Stimulated activated CD8-positive, alpha-beta memory T cell treated with anti-CD3 and anti-CD28 coated beads, Interleukin-12 subunit alpha, Interleukin-12 subunit beta, amount 100 ng/mL, for 24 hours (primary cell): Measurements from ENCODE around the gene NLE1.
"Not testable (repeated sequence)": the region's sequence is repeated elsewhere in the genome, so short reads cannot be mapped to it uniquely, and the experiment has no call there.

ENCODE experiments used
- DNase-seq: peaks from one replicate; pipeline ENCODE4 v3.0.0-alpha.2; 2020; ENCODE audit errors: extremely low read depth

The NLE1 gene

GRCh38 chr17:35129154-35129972 lies 12.7 kb downstream of the NLE1 start:
- no peak for DNase-seq

GRCh38 chr17:35127751-35128514 lies 14.2 kb downstream of the NLE1 start:
- DNase-seq = no peak

DNA sequence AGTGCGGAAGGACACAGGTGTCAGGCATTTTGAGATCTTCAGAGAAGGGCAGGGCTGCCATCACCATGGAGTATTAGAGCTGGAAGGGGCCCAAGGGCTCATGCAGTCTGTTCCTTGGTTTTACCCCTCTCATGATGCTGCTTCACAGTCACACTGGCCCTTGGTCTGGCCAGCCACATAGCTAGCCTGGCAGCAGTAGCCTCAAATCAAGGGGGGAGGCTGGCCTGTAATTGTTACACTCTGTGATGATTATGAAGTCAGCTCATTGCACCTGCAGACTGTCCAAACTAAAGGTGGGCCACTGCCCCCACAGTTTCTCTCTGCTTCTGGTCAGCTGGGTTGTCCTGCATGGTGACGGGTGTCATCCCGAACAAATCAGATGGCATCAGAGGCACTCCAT lies 20.8 kb downstream of the NLE1 start, which contains the start of gene FNDC8:
Gene FNDC8 (plus strand): TSS at position 301 of the 400 bp plus-strand sequence. CDS start 79 bp downstream, at position 380.
- DNase-seq = no peak

DNA sequence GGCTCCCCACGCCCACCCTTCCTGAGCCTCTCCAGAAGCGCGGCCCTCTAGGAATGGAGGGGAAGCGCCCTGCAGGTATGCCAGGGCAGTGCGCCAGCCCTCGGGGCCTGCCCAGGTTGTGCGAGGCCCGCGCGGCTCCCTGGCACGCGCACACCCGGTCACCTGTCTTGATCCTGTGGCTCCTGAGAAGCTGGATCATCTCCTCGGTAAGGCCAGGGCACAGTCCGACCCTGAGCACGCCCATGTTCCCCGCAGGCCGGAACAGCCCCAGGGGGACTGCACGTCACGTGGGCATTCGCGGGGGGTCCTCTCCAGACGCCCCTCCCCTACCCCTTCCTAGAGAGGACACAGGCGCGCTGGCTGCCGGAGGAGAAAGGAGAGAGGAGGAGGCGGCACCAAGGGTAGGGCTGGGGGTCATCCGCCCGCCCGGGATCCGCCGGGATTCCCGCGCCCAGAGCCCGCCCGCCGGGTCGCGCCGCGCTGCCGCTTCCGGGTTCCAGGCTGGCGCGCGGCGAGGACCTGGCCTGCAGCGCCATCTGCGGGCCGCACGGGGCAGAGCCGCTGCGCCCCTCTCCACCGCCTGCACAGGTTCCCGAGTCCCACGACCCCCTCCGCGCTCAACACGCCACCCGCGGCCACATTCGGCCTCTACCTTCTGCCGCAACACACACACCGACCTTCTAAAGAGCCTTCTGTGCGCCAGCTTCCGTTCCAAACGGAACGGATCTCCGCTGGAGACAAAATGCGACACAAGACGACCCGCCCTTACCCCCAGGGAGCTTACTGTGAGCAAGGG lies 22.5 kb downstream of the NLE1 start, which contains the start of gene RAD51D:
Gene RAD51D (minus strand): TSS at position 491 of the 796 bp plus-strand sequence. CDS start 247 bp downstream, at position 244.
- peak; percentile 46 for DNase-seq

GRCh38 chr17:35117984-35118383 lies 24.1 kb downstream of the NLE1 start:
- DNase-seq = no peak

GRCh38 chr17:35116845-35117244 lies 25.3 kb downstream of the NLE1 start:
- DNase-seq = no peak

DNA sequence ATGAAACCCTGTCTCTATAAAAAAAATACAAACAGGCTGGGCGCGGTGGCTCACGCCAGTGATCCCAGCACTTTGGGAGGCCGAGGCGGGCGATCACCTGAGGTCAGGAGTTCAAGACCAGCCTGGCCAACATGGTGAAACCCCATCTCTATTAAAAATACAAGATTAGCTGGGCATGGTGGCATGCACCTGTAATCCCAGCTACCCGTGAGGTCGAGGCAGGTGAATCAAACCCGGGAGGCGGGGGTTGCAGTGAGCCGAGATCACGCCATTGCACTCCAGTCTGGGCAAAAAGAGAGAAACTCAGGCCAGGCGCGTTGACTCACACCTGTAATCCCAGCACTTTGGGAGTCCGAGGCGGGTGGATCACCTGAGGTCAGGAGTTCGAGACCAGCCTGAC lies 31.3 kb downstream of the NLE1 start:
- DNase-seq = not testable (repeated sequence)

DNA sequence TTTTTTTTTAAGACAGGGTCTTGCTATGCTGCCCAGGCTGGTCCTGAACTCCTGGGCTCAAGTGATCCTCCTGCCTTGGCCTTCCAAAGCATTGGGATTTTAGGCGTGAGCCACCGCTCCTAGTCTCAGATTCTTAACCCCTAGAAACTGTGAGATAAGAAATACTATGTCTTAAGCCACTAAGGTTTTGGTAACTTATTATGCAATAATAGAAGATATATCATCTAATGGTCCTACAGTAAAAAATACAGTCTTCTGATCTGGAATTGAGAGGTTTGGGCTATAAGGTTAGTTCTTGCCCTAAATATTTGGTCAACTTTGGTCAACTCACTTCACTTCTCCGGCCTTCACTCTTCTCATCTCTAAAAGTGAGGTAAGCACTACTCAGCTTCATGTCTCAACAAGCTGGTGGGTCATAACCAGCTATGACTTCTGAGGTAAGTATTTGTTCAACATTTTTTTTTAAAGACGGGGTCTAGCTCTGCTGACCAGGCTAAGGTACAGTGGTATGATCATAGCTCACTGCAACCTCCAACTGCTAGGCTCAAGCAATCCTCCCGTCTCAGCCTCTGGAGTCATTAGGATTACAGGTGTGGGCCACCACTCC lies 37.2 kb downstream of the NLE1 start:
- no peak for DNase-seq

DNA sequence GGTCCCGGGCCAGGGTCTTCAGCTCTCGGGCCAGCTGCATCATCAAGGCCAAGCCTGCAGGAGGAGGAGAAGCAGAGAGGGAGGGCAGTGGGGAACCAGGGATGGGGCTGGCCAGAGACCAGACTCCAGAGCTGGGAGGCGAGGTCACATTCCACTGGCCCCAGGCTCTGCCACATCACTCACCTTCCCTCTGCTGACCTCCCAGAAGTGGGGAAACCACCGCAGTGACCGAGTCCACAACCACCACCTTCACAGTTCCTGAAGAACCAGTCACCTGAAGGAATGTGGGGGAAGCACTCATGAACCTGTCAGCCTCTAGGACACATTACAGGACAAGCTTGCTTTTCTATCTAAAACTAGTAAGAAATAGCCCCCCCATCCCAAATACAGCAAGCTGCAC lies 38.8 kb downstream of the NLE1 start:
- no peak for DNase-seq

- no peak for DNase-seq
Observed at GRCh38 chr17:35101725-35102124, 40.4 kb downstream of the NLE1 start.

GRCh38 chr17:35101036-35101435 lies 41.1 kb downstream of the NLE1 start:
- no peak for DNase-seq

GRCh38 chr17:35099908-35100307 lies 42.2 kb downstream of the NLE1 start:
- no peak for DNase-seq

GRCh38 chr17:35097776-35098175 lies 44.3 kb downstream of the NLE1 start:
- no peak for DNase-seq

GRCh38 chr17:35095741-35096140 lies 46.4 kb downstream of the NLE1 start:
- DNase-seq = no peak

- DNase-seq = no peak
Observed at GRCh38 chr17:35094902-35095301, 47.2 kb downstream of the NLE1 start.

DNA sequence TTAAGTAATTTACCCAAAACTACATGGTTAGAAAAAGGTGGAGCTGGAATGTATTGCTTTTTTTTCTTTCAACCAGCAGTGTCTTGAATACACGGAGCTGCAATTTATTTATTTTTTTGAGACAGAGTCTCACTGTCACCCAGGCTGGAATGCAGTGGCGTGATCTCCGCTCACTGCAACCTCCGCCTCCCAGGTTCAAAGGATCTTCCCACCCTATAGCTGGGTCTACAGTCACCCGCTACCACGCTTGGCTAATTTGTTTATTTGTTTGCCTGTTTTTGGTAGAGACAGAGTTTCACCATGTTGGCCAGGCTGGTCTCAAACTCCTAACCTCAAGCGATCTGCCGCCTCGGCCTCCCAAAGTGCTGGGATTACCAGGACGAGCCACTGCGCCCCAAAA lies 51.4 kb downstream of the NLE1 start:
- DNase-seq = not testable (repeated sequence)

GRCh38 chr17:35089586-35090296 lies 52.4 kb downstream of the NLE1 start:
- no peak for DNase-seq

GRCh38 chr17:35088881-35089585 lies 53.1 kb downstream of the NLE1 start:
- DNase-seq = peak; percentile 71

DNA sequence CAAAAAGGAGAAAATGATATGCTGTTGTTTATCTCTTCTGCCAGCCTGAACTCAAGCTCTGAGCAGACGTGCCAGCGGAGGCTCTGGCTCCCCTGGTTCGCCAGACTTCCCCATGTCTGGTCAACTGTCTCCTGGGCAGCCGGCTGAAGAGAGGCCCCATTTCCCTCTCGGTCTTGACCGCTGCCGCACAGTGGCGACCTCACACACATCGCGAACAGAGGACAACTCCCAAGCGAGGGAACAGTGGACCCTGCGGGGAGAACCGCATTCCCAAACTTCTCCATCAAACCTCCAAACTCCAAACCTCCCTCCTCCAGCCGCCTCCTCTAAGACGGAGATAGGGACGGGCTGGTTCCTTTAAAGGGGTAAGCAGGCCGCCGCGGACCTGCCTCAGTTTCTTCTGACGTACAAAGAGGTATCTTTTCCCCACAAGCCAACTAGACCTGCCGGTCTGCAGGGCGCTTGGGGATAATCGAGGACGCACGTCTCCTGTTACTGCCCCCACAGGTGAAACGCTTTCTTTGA lies 53.7 kb downstream of the NLE1 start:
- DNase-seq = no peak

- no peak for DNase-seq
Observed at GRCh38 chr17:35087731-35088355, 54.3 kb downstream of the NLE1 start.
